Neural cell (in vitro differentiated cells): ENCODE results near the gene MOGAT2. TPM values are rescaled to one million over a fixed set of nuclear protein-coding genes. Genes with fewer than 3 reads are reported as not detected.

Experiments
- H2AFZ ChIP-seq: fragments of 200-600, 300-800 bp; sonication (generic), shearing (Covaris generic); 2 replicates; pipeline ENCODE4 v1.6.0; 2014; ENCODE audit warnings: low read depth, mild to moderate bottlenecking, antibody characterized with exemption, low read length, moderate library complexity
- H3F3A ChIP-seq: fragments of 200-600 bp; shearing (Covaris generic); 2 replicates; pipeline ENCODE4 v1.6.1; 2016; ENCODE audit warnings: mild to moderate bottlenecking, moderate library complexity, mixed read lengths, antibody characterized with exemption, low read length; ENCODE audit not compliant: insufficient read depth, poor library complexity, severe bottlenecking
- H3K27ac ChIP-seq: fragments of 200-600, 300-800 bp; sonication (generic), shearing (Covaris generic); 2 replicates; pipeline ENCODE4 v1.5.1; 2014; ENCODE audit warnings: mild to moderate bottlenecking, low read length, moderate library complexity
- H3K27me3 ChIP-seq: fragments of 300-800, 200-600 bp; sonication (generic), shearing (Covaris generic); 2 replicates; pipeline ENCODE4 v1.6.0; 2014; ENCODE audit warnings: mild to moderate bottlenecking, low read depth, low read length, moderate library complexity; ENCODE audit not compliant: insufficient read depth
- H3K36me3 ChIP-seq: fragments of 300-800, 200-600 bp; sonication (generic), shearing (Covaris generic); 2 replicates; pipeline ENCODE4 v1.5.1; 2014; ENCODE audit warnings: mild to moderate bottlenecking, antibody characterized with exemption, low read length, moderate library complexity; ENCODE audit not compliant: insufficient read depth
- H3K4me2 ChIP-seq: fragments of 300-800, 200-600 bp; sonication (generic), shearing (Covaris generic); 2 replicates; pipeline ENCODE4 v1.6.0; 2014; ENCODE audit warnings: mild to moderate bottlenecking, low read length
- H3K4me3 ChIP-seq: fragments of 300-800, 200-600 bp; sonication (generic), shearing (Covaris generic); 2 replicates; pipeline ENCODE4 v1.5.1; 2014; ENCODE audit warnings: mild to moderate bottlenecking, low read length, moderate library complexity
- H3K79me2 ChIP-seq: fragments of 200-600 bp; shearing (Covaris generic); replicated peaks from 2 replicates; pipeline ENCODE4 v1.6.0; 2014; ENCODE audit warnings: mild to moderate bottlenecking, low read length, moderate library complexity; ENCODE audit not compliant: insufficient read depth
- H3K9ac ChIP-seq: fragments of 300-800, 200-600 bp; sonication (generic), shearing (Covaris generic); 2 replicates; pipeline ENCODE4 v1.6.1; 2016; ENCODE audit warnings: mild to moderate bottlenecking, low read length, mixed read lengths
- H3K9me2 ChIP-seq: fragments of 200-600 bp; shearing (Covaris generic); 2 replicates; pipeline ENCODE4 v1.6.1; 2016; ENCODE audit warnings: mild to moderate bottlenecking, low read length, mixed read lengths; ENCODE audit not compliant: insufficient read depth
- H3K9me3 ChIP-seq: fragments of 200-600, 300-800 bp; sonication (generic), shearing (Covaris generic); 2 replicates; pipeline ENCODE4 v1.6.1; 2016; ENCODE audit warnings: mild to moderate bottlenecking, mixed run types, low read length, moderate library complexity, mixed read lengths
- H4K20me1 ChIP-seq: fragments of 200-600 bp; shearing (Covaris generic); 2 replicates; pipeline ENCODE4 v1.6.1; 2016; ENCODE audit warnings: mild to moderate bottlenecking, mixed run types; ENCODE audit not compliant: insufficient read depth
- EP300 ChIP-seq: fragments of 450-650 bp; conservative IDR thresholded peaks from 2 replicates; pipeline ENCODE4 v1.6.1; 2014; ENCODE audit warnings: antibody characterized with exemption, mild to moderate bottlenecking, moderate library complexity; ENCODE audit not compliant: poor library complexity, severe bottlenecking
- EZH2 ChIP-seq: fragments of 200-600, 300-800 bp; shearing (Covaris generic), sonication (generic); IDR thresholded peaks from 2 replicates; pipeline ENCODE4 v1.6.1; 2014; ENCODE audit warnings: antibody characterized with exemption, low read length, borderline replicate concordance, mild to moderate bottlenecking; ENCODE audit not compliant: insufficient read depth, poor library complexity, severe bottlenecking
- MXI1 ChIP-seq: fragments of 450-650 bp; conservative IDR thresholded peaks from 2 replicates; pipeline ENCODE4 v1.6.1; 2014; ENCODE audit warnings: antibody characterized with exemption, mild to moderate bottlenecking; ENCODE audit not compliant: poor library complexity, severe bottlenecking
- POLR2AphosphoS5 ChIP-seq: IDR thresholded peaks from 2 replicates; pipeline ENCODE4 v1.6.1; 2012
- RAD21 ChIP-seq: fragments of 450-650 bp; conservative IDR thresholded peaks from 2 replicates; pipeline ENCODE4 v1.6.1; 2014; ENCODE audit warnings: antibody characterized with exemption, mild to moderate bottlenecking, moderate library complexity
- SMC3 ChIP-seq: fragments of 450-650 bp; conservative IDR thresholded peaks from 2 replicates; pipeline ENCODE4 v1.6.1; 2014; ENCODE audit warnings: antibody characterized with exemption, mild to moderate bottlenecking, moderate library complexity; ENCODE audit not compliant: poor library complexity
- TAF1 ChIP-seq: IDR thresholded peaks from 2 replicates; pipeline ENCODE4 v1.6.1; 2012; ENCODE audit warnings: low read depth
- polyA plus RNA-seq: library from polyadenylated mRNA; depleted of rRNA; stranded (reverse); fragments of >200 nt; gene quantifications from 2 replicates; pipeline ENCODE4 v1.2.3, GENCODE V29; 2014
- TF ChIP-seq, protein P1 (sequence below): IDR thresholded peaks from 2 replicates; pipeline ENCODE4 v1.6.1; 2012; ENCODE audit warnings: borderline replicate concordance
- TF ChIP-seq, protein P2 (sequence below): fragments of 450-650 bp; IDR thresholded peaks from 2 replicates; pipeline ENCODE4 v1.5.1; 2014; ENCODE audit warnings: antibody characterized with exemption, mild to moderate bottlenecking, moderate library complexity; ENCODE audit not compliant: poor library complexity, severe bottlenecking

MOGAT2 gene
- polyA plus RNA-seq, 1 donor from 2014 or later, result not detected

DNA sequence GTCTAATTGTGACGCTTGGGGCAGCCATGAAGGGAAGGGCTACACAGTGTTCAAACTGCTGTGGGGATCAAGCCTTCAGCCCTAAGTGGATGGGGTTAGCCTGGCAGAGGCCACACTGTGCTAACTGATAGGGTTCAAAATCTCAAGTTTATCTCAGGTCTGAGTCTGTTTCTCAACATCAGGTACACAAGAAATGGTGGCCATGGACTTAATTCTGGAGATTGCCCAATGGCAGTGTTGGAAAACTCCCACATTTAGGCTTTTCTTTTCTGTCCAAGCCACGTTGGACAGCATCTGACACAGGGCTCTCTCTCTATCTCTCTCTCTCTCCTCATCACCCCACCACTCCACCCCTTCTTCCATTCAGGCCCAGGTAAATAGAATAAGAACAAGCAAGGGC lies 40.0 kb downstream of the MOGAT2 start:
- H3K9ac ChIP-seq, result no peak overlapping the region
- H3K36me3 ChIP-seq, result no peaks in the 10 kb centered on the region
- H4K20me1 ChIP-seq, result no peaks in the 10 kb centered on the region
- H3K79me2 ChIP-seq, result no peaks in the 10 kb centered on the region
- no peaks in the 10 kb centered on the region for H3K9me2 ChIP-seq
- no peak overlapping the region for H3K4me2 ChIP-seq
- H3K9me3 ChIP-seq, result no peaks in the 10 kb centered on the region
- no peak overlapping the region for H2AFZ ChIP-seq
- no peak overlapping the region for H3K4me3 ChIP-seq
- no peaks in the 10 kb centered on the region for H3K27me3 ChIP-seq
- no peaks in the 10 kb centered on the region for H3F3A ChIP-seq
- no peak overlapping the region for H3K27ac ChIP-seq
- TF ChIP-seq EP300 (no peak), TAF1 (no peak), RAD21 (no peak), MXI1 (no peak), POLR2AphosphoS5 (no peak), EZH2 (no peak), SMC3 (no peak)
- TF ChIP-seq, protein P1, sequence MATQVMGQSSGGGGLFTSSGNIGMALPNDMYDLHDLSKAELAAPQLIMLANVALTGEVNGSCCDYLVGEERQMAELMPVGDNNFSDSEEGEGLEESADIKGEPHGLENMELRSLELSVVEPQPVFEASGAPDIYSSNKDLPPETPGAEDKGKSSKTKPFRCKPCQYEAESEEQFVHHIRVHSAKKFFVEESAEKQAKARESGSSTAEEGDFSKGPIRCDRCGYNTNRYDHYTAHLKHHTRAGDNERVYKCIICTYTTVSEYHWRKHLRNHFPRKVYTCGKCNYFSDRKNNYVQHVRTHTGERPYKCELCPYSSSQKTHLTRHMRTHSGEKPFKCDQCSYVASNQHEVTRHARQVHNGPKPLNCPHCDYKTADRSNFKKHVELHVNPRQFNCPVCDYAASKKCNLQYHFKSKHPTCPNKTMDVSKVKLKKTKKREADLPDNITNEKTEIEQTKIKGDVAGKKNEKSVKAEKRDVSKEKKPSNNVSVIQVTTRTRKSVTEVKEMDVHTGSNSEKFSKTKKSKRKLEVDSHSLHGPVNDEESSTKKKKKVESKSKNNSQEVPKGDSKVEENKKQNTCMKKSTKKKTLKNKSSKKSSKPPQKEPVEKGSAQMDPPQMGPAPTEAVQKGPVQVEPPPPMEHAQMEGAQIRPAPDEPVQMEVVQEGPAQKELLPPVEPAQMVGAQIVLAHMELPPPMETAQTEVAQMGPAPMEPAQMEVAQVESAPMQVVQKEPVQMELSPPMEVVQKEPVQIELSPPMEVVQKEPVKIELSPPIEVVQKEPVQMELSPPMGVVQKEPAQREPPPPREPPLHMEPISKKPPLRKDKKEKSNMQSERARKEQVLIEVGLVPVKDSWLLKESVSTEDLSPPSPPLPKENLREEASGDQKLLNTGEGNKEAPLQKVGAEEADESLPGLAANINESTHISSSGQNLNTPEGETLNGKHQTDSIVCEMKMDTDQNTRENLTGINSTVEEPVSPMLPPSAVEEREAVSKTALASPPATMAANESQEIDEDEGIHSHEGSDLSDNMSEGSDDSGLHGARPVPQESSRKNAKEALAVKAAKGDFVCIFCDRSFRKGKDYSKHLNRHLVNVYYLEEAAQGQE, result no peak
- TF ChIP-seq, protein P2, sequence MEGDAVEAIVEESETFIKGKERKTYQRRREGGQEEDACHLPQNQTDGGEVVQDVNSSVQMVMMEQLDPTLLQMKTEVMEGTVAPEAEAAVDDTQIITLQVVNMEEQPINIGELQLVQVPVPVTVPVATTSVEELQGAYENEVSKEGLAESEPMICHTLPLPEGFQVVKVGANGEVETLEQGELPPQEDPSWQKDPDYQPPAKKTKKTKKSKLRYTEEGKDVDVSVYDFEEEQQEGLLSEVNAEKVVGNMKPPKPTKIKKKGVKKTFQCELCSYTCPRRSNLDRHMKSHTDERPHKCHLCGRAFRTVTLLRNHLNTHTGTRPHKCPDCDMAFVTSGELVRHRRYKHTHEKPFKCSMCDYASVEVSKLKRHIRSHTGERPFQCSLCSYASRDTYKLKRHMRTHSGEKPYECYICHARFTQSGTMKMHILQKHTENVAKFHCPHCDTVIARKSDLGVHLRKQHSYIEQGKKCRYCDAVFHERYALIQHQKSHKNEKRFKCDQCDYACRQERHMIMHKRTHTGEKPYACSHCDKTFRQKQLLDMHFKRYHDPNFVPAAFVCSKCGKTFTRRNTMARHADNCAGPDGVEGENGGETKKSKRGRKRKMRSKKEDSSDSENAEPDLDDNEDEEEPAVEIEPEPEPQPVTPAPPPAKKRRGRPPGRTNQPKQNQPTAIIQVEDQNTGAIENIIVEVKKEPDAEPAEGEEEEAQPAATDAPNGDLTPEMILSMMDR, result no peak

DNA sequence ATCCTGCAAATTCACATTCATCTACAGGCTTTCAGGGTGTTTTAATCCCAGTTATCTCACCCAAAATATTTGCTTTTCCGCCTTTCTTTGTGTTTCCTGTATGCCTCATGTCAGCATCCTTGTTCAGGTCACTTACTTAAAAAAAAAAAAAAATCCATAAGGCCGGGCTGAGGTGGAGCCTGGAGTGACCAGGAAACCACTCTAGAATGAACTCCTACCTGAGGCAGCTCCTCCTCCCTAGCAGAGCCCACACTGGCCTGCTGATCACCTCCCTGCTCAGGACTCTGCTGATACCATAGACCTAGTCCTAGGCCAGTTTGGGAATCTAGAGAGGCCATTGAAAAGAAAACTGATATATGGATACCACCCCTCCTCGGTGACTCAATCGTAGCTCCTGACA lies 42.2 kb downstream of the MOGAT2 start:
- Histone ChIP-seq H3K9me2 (no peaks in the 10 kb centered on the region), H3K27ac (no peak overlapping the region), H3K79me2 (no peaks in the 10 kb centered on the region), H4K20me1 (no peaks in the 10 kb centered on the region), H3K9me3 (no peaks in the 10 kb centered on the region), H3K36me3 (no peaks in the 10 kb centered on the region), H2AFZ (no peak overlapping the region), H3K4me3 (no peak overlapping the region), H3K27me3 (no peaks in the 10 kb centered on the region), H3F3A (no peaks in the 10 kb centered on the region), H3K9ac (no peak overlapping the region), H3K4me2 (no peak overlapping the region)
- TF ChIP-seq TAF1, result no peak
- TF ChIP-seq EP300, result no peak
- TF ChIP-seq MXI1, result no peak
- no peak for TF ChIP-seq SMC3
- TF ChIP-seq, protein P2, result no peak
- no peak for TF ChIP-seq EZH2
- no peak for TF ChIP-seq RAD21
- no peak for TF ChIP-seq POLR2AphosphoS5
- TF ChIP-seq, protein P1, result no peak
